SU-DHL-6 (cell line): ENCODE data around the gene SEC22A.

Source experiments
- H2AFZ ChIP-seq: fragments of 200-600 bp; sonication (generic); 2 replicates; pipeline ENCODE4 v1.6.1; 2014; ENCODE audit warnings: low read depth, mild to moderate bottlenecking, moderate library complexity, mixed read lengths, antibody characterized with exemption, low read length; ENCODE audit not compliant: severe bottlenecking
- H3F3A ChIP-seq: fragments of 200-600 bp; shearing (Covaris generic); 2 replicates; pipeline ENCODE4 v1.6.0; 2016; ENCODE audit warnings: antibody characterized with exemption, mild to moderate bottlenecking; ENCODE audit not compliant: insufficient read depth
- H3K27ac ChIP-seq: fragments of 200-600 bp; sonication (generic); 2 replicates; pipeline ENCODE4 v1.5.1; 2016; ENCODE audit warnings: low read depth, mild to moderate bottlenecking, low read length, moderate library complexity, mixed read lengths
- H3K27me3 ChIP-seq: fragments of 200-600 bp; sonication (generic), shearing (Covaris generic); 2 replicates; pipeline ENCODE4 v1.6.0; 2014; ENCODE audit warnings: mild to moderate bottlenecking, low read length
- H3K36me3 ChIP-seq: fragments of 200-600 bp; sonication (generic); 2 replicates; pipeline ENCODE4 v1.6.1; 2014; ENCODE audit warnings: mild to moderate bottlenecking, low read length, mixed read lengths
- H3K4me2 ChIP-seq: fragments of 300-600, 200-600 bp; shearing (Covaris generic), sonication (generic); 2 replicates; pipeline ENCODE4 v1.6.0; 2014; ENCODE audit warnings: low read length, low read depth, mild to moderate bottlenecking; ENCODE audit not compliant: poor library complexity, severe bottlenecking
- H3K4me3 ChIP-seq: fragments of 200-600 bp; sonication (generic); 2 replicates; pipeline ENCODE4 v1.5.1; 2014; ENCODE audit warnings: antibody characterized with exemption, low read length, mild to moderate bottlenecking, mixed read lengths; ENCODE audit not compliant: insufficient read depth, poor library complexity, severe bottlenecking
- H3K79me2 ChIP-seq: fragments of 200-600 bp; sonication (generic); 2 replicates; pipeline ENCODE4 v1.6.1; 2014; ENCODE audit warnings: mild to moderate bottlenecking, low read length, moderate library complexity; ENCODE audit not compliant: insufficient read depth
- H3K9ac ChIP-seq: fragments of 200-600 bp; sonication (generic); 2 replicates; pipeline ENCODE4 v1.7.0; 2014; ENCODE audit warnings: mild to moderate bottlenecking, low read length
- H3K9me2 ChIP-seq: fragments of 200-600 bp; sonication (generic); replicated peaks from 2 replicates; pipeline ENCODE4 v1.6.1; 2014; ENCODE audit warnings: low read length; ENCODE audit not compliant: insufficient read depth
- H3K9me3 ChIP-seq: fragments of 200-600 bp; sonication (generic); 2 replicates; pipeline ENCODE4 v1.6.1; 2014; ENCODE audit warnings: low read length, mixed read lengths; ENCODE audit not compliant: insufficient read depth
- H4K20me1 ChIP-seq: fragments of 200-600 bp; sonication (generic); 2 replicates; pipeline ENCODE4 v1.6.1; 2014; ENCODE audit warnings: low read depth, mild to moderate bottlenecking, antibody characterized with exemption, low read length, moderate library complexity, mixed read lengths
- EZH2phosphoT487 ChIP-seq: fragments of 200-600 bp; sonication (generic), shearing (Covaris generic); conservative IDR thresholded peaks from 2 replicates; pipeline ENCODE4 v1.6.1; 2018; ENCODE audit warnings: mild to moderate bottlenecking, antibody characterized with exemption, low read length, moderate library complexity, mixed read lengths
- TF ChIP-seq, protein P1 (sequence below): fragments of 200-600 bp; sonication (generic); IDR thresholded peaks from one replicate; pipeline ENCODE4 v1.5.1; 2017; ENCODE audit warnings: antibody characterized with exemption, mild to moderate bottlenecking, low read length, moderate library complexity; ENCODE audit not compliant: insufficient read depth, poor library complexity, severe bottlenecking

SEC22A gene

DNA sequence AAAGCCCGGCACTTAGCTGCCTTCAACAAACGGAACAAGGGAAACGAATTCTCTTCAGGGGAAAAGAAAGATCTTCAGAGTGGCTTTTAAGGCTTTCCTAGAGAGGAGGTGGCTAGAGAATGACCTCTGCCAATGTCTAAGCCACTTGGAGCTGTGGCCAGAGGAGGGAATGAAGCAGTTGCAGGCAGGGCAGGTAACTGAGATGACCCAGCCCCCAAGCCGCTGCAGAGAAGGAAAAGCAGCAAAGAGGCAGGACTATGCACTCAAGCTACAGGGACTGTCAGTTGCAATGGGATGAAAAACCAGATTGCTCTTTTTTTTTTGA lies 113.5 kb downstream of the SEC22A start:
- Histone ChIP-seq H2AFZ (no peak overlapping the region), H3K9me3 (no peaks in the 10 kb centered on the region), H3K4me3 (no peak overlapping the region), H4K20me1 (no peaks in the 10 kb centered on the region), H3K27me3 (no peaks in the 10 kb centered on the region), H3K79me2 (no peaks in the 10 kb centered on the region), H3F3A (no peaks in the 10 kb centered on the region), H3K36me3 (no peaks in the 10 kb centered on the region), H3K4me2 (no peak overlapping the region), H3K9me2 (no peaks in the 10 kb centered on the region), H3K9ac (no peak overlapping the region), H3K27ac (no peak overlapping the region)
- TF ChIP-seq EZH2phosphoT487 = no peak
- TF ChIP-seq, protein P1, sequence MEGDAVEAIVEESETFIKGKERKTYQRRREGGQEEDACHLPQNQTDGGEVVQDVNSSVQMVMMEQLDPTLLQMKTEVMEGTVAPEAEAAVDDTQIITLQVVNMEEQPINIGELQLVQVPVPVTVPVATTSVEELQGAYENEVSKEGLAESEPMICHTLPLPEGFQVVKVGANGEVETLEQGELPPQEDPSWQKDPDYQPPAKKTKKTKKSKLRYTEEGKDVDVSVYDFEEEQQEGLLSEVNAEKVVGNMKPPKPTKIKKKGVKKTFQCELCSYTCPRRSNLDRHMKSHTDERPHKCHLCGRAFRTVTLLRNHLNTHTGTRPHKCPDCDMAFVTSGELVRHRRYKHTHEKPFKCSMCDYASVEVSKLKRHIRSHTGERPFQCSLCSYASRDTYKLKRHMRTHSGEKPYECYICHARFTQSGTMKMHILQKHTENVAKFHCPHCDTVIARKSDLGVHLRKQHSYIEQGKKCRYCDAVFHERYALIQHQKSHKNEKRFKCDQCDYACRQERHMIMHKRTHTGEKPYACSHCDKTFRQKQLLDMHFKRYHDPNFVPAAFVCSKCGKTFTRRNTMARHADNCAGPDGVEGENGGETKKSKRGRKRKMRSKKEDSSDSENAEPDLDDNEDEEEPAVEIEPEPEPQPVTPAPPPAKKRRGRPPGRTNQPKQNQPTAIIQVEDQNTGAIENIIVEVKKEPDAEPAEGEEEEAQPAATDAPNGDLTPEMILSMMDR = no peak

DNA sequence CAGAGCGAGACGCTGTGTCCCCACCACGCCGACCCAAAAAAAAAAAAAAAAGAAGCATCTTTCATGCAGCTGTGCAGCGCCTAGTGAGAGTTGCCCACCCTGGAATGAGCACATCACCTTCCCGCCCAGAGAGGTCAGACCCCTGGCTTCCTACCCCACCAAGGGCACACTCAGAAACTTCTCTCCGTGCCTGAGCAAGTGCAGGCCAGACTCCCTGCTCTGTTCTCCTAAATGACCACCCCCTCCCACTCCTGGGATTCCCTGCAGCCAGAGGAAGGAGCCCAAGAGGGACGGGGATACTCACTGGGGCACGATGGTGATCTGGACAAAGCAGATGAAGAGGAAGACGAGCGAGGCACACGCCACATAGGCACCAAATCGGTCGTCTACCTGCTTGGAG lies 116.0 kb downstream of the SEC22A start:
- no peaks in the 10 kb centered on the region for H3K27me3 ChIP-seq
- no peak overlapping the region for H3K4me2 ChIP-seq
- H3F3A ChIP-seq = no peaks in the 10 kb centered on the region
- H3K4me3 ChIP-seq = no peak overlapping the region
- no peak for TF ChIP-seq EZH2phosphoT487
- TF ChIP-seq, protein P1 = no peak
- H3K27ac ChIP-seq = no peak overlapping the region
- no peak overlapping the region for H2AFZ ChIP-seq
- H3K9ac ChIP-seq = no peak overlapping the region
- H3K9me2 ChIP-seq = no peaks in the 10 kb centered on the region
- H3K9me3 ChIP-seq = no peaks in the 10 kb centered on the region
- no peaks in the 10 kb centered on the region for H3K79me2 ChIP-seq
- H3K36me3 ChIP-seq = no peaks in the 10 kb centered on the region
- H4K20me1 ChIP-seq = no peaks in the 10 kb centered on the region

DNA sequence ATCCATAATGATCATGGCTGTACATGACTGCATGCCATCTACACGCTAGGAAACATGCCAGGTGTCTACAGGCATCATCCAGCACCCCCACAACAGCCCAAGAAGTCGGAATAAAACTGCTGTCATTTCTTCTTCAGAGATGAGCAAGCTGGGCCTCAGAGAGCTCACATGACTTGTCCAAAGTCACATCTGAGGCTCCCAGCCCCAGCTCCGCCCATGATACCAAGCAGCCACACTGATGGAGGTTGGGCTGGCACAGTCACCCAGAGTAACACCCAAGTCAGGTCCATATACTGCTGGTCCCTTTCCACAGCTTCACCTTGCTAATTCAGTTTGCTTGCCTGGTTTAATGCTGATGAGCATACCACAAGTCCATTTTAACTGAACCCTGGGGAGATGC lies 116.6 kb downstream of the SEC22A start:
- Histone ChIP-seq H3K9me3 (no peaks in the 10 kb centered on the region), H3K79me2 (no peaks in the 10 kb centered on the region), H3K27me3 (no peaks in the 10 kb centered on the region), H3K4me3 (no peak overlapping the region), H2AFZ (no peak overlapping the region), H3K27ac (no peak overlapping the region), H3K9me2 (no peaks in the 10 kb centered on the region), H3K9ac (no peak overlapping the region), H3K4me2 (no peak overlapping the region), H3K36me3 (no peaks in the 10 kb centered on the region), H4K20me1 (no peaks in the 10 kb centered on the region), H3F3A (no peaks in the 10 kb centered on the region)
- no peak for TF ChIP-seq EZH2phosphoT487
- TF ChIP-seq, protein P1 = no peak

DNA sequence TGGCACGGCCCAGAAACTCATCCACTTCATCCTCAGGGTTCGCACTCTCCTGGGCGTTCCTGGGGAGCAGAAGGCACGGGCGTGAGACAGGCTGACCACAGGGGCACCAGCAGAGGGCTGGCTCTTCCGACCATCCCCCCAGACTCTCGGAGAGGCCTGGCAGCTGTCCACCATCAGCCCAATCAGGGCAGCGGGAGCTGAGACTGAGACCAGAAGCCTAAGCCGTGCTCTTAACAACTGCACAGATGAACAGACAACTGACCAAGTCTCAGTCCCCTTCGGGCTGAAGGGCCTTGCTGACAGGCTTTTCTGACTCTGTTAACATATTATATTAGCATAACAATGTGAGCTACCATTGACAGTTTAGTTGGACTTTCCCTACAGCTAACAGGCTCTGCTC lies 118.0 kb downstream of the SEC22A start:
- Histone ChIP-seq H3K9me3 (no peaks in the 10 kb centered on the region), H3K9me2 (no peaks in the 10 kb centered on the region), H3F3A (no peaks in the 10 kb centered on the region), H3K4me2 (no peak overlapping the region), H3K27me3 (no peaks in the 10 kb centered on the region), H3K36me3 (no peaks in the 10 kb centered on the region), H3K79me2 (no peaks in the 10 kb centered on the region), H3K4me3 (no peak overlapping the region), H2AFZ (no peak overlapping the region), H3K9ac (no peak overlapping the region), H3K27ac (no peak overlapping the region), H4K20me1 (no peaks in the 10 kb centered on the region)
- TF ChIP-seq, protein P1 = no peak
- TF ChIP-seq EZH2phosphoT487 = no peak
